Skin epidermis (tissue), 12 donors: ENCODE measurements around the gene CUEDC2.

Source experiments
- H3K27ac ChIP-seq, 21 experiments: fragments of 200-600 bp; sonication (generic) in 11 of 21; one replicate each; pipeline ENCODE4 v1.5.0; 2020; ENCODE audit warnings: mild to moderate bottlenecking in 3 of 21, inconsistent platforms in 2 of 21, moderate library complexity in 2 of 21
- H3K4me3 ChIP-seq, 7 experiments: fragments of 200-600 bp; sonication (generic) in 2 of 7; one replicate each; pipeline ENCODE4 v1.5.0; 2020; ENCODE audit warnings: inconsistent platforms in 2 of 7, mild to moderate bottlenecking in 2 of 7, moderate library complexity in 1 of 7

CUEDC2 gene

DNA sequence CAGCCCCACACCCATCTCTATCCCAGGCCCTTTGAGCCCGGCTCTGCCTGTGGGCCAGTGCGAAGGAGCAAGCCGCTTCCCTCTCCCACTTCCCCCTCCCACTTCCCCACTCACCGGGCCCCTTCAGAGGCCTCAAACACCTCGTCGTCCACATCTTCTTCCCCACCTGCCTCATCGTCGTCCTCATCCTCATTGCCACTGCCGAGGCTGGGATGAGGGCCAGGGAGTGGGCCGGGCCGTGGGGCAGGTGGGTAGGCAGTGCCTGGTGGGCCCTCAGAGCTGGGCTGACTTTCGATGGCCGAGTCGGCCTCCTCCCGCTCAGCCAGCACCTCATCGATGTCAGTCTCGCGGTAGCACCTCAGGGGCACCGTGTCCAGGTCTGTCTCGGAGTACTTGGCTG, 17.6 kb downstream of the CUEDC2 start:
- no peak overlapping the region for H3K27ac ChIP-seq
- no peak overlapping the region for H3K4me3 ChIP-seq

DNA sequence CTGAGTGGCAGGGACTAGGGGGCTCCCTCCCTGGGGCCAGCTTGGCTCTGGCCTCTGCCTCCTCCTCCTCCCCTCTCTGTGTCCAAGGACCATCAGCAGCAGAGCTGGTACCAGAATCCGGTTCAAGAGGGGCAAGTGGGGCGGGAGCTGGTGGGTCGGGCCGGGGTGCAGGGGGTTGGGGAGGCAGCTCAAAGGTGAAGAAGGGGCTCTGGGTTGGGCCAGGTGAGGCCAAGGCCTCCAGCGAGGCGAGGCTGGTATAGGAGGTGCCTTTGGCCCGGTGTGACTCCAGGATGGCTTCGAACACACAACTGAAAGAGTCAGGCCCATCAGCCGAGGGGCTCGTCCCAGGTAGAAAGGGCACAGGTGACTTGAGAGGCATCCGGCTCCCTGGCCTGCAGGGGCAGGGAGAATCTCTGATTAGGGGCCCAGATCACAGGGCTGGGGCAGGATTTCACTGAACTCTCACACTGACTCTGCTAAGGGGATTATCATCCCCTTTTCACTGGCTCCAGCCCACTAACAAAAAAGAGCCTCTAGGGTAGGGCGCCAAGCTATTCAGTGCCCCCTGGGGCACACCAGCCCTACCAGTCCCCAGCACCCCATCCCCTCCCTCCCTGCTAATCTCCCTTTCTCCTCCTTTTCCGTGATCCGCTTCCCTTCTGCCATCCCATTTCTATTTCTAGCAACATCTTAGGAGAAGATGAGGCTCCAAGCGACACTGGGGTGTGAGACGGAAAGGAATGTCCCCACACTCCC, 18.4 kb downstream of the CUEDC2 start:
- Histone ChIP-seq H3K4me3 (no peak overlapping the region), H3K27ac (no peak overlapping the region)

DNA sequence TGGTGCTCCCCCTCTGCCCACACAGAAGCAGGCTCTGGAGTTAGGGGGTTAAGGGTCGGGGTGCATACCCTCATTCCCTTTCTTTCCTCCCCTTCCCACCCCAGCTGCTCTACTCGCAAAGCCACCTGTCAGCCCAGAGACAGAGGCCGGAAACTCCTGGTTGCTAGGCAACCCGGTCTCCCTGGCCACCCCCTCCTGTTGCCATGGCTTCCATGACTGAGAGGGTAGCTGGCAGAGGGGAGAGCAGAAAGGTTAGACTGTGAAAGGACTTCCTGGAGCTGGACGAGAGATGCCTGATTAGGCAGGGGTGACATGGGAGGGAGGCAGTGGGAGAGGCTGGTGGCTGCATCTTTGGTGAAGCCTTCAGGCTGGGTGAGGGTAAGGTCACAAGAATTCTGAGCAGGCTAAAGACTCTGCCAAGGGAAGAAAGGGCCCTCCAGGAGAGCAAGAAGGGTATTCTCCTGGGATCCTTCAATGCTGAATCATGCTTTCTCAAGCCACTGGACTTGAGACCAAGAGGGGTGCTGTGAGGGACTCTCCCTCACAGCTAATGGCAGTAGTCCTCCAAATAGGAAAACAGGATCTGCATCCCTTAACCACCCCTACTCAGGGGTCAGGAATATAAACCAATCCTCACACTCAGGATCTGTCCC, 19.2 kb downstream of the CUEDC2 start:
- Histone ChIP-seq H3K27ac (no peak overlapping the region), H3K4me3 (no peak overlapping the region)

DNA sequence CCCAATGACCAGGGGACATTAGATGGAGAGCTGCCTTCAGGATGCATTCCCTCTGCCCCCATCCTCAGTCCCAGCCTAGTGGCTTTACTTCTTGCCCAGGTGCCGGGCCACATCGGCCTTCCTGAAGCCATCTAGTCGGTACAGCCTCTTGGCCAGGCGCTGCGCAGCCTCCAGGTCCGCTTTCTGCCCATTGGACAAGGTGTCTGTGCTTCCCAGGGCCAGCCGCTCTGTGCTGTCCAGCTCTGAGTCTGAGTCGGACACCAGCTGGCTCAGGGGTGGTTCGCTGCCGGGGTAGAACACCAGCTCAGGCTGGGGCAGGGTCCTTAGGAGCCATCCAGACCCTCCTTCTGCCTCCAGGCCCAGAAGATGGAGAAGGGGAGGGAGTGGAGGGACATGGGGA, 20.1 kb downstream of the CUEDC2 start:
- Histone ChIP-seq H3K27ac (no peak overlapping the region), H3K4me3 (no peak overlapping the region)

DNA sequence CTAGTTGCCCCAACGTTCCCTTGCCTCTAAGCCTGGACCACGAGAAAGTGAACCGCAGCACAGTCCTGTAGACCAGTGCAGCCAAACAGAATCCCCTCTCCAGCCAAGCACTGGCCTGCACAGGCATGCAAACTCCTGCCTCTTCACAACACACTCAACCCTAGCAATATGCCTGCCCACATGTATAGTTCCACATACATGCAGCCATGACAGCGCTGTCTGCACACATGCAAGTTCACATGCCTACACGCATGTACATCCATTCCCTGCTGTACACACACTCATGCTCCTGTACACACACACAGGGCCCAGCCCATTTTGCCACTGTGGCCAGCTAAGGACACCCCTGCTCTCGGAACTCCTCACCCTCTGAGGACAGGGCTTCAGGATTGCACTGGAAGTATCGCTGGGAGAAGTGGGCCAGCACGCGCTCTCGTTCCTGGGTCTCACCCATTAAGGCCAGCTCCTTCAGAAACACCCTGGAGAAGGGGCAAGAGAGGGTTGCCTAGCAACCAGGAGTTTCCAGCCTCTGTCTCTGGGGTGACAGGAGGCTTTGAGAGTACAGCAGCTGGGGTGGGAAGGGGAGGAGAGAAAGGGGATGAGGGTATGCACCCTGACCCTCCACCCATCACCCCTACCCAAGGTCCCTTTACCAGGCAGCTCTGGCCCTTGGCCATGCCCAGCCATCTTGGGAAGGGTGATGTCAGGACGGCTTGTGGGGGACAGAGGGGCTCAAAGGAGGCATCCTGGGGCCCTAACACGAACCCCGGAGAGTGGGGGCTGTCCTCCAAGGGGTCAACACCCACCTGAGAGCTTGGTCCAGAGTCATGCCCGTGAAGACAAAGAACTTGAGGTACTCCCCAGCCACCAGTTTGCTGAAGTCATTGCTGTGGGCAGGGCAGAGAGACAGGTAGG, 20.8 kb downstream of the CUEDC2 start:
- no peak overlapping the region for H3K27ac ChIP-seq
- H3K4me3 ChIP-seq, result no peak overlapping the region

DNA sequence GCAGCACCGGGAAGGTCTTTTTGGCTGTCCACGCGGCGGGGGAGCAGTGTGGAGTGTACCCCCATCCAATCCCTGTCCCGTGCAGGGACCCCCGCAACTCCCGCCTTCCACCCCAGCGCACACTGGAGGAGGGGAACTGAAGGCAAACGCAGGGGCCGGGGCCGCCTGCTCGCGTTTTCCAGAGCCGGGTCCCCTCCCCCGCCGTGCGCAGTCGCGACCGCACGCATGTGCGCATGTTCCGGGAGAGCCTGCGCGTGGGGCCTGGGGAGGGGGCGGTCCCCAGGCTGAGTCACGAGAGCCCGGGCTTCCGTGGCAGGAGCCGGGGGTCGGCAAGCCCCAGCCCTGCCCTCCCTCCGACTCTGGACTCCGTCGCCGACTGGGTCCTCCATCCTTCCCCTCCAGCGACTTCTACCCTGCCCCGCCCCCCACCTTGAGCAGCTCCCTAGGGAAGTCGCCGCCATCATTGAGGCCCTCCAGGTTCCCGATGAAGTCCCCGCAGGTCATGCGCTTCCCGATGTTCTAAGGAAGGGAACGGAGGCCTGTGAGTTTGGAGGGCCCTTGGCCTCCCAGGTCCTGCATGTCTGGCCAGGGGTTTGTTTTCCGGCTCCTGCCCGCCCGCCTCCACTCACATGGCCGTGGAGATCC, 21.8 kb downstream of the CUEDC2 start:
- peak overlapping the region; percentile 2 to 40 (median 21) for H3K4me3 ChIP-seq
- H3K27ac ChIP-seq, result peak overlapping the region in 1 of 21 experiments; percentile 55

DNA sequence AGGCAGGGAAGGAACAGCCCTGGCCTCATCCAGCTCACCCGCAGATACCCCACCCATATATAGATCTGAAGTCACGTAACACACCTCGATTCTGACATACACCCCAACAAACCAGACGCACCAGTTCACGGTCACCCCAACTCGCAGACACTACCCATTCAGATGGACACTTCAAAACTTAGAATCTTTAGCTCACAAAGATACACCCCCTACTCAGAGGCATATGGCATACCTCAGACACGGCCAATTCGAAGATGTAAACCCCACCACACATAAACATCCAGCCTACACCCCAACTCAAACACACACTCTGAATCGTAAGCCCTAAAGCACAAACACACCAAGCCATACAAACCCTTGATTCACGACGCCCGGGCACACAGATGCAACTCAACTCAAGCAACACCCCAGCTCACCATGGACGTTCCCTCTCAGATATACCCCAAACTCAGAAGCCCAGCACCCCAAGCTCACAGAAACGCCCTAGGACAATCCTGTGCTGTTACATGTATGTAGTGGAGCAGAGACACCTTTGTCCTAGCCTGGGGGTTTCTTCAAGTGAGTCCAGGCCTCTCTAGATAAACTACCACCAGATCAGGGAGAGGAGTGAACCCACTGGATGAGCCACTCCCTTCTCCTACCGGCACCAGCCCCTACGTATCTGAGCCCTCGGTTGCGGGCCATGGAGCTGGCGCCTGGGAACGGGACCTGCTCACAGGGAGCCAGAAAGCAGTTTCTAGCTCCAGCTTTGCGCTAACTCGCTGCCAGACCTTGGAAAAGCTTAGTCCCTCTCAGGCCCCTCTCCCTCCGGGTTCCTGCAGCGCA, 22.6 kb downstream of the CUEDC2 start:
- H3K27ac ChIP-seq, result peak overlapping the region in 1 of 21 experiments; percentile 55
- peak overlapping the region; percentile 19 to 45 (median 30) for H3K4me3 ChIP-seq

DNA sequence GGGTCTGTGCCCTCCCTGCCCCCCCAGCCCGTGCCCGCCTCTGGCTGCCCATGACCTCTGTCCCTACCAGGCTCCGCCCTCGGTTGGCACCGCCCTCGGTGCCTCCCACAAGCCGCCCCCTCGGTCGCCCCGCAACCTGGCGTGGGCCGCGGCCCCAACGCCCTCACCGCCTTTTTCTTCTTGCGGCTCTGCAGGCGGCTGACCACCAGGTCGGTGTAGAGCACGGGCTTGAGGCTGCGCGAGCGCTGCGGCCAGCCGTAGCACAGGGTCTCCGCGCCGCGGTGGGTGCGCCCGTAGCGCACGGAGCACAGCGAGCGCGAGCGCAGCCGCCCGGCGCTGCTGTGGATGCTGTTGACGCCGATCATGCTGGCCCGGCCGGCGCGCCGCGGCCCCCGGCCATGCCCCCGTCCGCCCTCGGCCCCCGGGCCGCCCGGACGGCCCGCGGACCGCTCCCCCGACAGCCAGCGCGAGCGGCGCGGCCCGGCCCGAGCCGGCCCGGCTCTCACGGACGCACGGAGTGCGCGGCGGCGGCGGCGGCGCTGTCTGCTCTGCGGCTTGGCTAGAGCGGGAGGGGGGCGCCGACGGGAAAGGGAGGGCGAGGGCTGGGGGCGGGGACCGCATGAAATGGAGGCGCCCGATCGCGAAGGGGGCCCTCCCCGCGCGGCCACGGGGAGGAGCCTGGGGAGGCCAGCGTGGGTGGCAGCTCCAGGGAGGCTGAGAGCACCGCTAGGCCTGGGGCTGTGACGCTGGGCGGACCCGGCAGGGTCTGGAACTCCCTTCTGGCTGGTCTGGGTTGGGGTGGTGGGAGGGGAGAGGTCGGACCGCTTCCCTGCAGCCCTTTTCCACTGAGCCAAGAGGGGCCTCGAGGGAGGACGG, 23.4 kb downstream of the CUEDC2 start:
- H3K27ac ChIP-seq, result peak overlapping the region in 1 of 21 experiments; percentile 37

DNA sequence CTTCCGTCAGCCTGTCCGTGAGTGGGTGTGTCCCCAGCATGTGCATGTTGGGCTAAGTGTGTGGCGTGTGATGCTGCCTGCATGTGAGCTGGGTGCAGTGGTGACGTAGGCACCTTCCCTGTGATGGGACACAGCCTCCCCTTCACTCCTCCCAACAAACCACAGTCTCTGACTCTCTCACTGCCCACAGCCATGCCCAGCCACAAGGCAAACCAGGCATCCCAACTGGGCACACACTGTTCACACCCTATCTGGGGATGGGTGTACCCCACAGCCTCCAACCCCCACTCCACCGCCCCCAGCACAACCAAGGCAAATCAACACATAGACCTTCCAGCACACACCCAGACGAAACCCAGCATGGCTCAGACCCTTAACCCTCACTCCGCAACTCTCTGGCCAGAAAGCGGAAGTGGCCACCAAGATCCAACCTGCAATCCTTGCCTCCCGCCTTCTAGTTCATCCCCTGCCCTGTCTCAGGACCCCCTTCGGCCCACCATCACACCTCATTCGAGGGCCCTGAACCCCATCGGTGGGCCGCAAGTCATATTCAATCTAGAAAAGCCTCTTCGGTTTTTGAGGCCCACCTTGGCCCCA, 24.1 kb downstream of the CUEDC2 start:
- Histone ChIP-seq H3K4me3 (peak overlapping the region; percentile 26 to 45 (median 30)), H3K27ac (no peak overlapping the region)

More for the DNA sequence above, 23.4 kb downstream of the CUEDC2 start:
- H3K4me3 ChIP-seq, result peak overlapping the region; percentile 26 to 45 (median 30)

DNA sequence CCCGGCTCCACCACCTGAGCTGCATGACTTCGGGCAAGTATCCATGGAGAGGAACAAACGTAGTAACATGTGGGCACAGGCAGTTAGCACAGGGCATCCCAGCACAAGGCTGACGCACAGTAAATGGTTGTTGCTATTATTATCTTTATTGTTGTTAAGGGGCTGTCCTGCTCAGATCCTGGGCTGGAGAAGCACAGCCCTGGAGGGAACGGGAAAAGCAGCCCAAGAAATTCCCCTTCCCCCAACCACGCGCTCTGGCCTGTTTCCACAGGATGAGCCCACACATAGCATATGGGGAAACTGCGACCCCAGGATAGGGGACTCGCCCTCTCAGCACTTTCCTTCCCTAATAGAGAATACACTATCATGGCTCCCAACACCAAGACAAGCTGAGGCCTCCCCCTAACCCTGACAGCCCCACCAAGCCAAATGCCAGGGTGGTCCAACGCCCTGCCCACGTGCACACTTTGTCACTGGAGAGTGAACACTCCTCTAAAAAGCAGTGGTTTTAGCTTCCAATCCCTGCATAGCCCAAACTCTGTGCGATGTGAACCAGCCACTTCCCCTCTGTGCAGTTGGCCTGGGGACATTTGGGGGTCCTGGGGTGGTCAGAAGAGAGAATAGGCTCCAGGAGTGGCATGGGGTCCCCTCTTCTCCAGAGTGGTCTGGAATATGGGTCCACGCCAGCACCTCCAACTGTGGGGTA, 24.8 kb downstream of the CUEDC2 start:
- H3K27ac ChIP-seq, result no peak overlapping the region
- no peak overlapping the region for H3K4me3 ChIP-seq

DNA sequence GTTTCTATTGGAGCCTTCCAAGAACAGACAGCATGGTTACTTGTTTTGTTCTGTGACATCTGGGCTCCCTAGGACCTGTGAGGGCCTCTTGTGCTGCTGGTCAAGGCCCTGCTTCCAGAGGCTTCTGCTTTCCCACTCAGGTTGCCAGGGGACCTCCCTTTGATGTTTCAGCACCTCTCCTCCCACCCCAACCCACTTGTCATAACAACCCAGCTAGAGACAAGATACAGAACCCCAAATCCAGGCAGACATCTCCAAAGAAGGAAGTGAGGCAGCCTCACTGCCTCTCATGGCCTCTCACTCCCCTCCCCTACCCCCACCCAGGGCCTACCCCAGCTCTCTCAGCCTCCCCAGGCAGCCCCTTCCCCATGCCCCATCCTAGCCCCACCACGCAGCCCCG, 25.6 kb downstream of the CUEDC2 start:
- Histone ChIP-seq H3K4me3 (no peak overlapping the region), H3K27ac (no peak overlapping the region)

DNA sequence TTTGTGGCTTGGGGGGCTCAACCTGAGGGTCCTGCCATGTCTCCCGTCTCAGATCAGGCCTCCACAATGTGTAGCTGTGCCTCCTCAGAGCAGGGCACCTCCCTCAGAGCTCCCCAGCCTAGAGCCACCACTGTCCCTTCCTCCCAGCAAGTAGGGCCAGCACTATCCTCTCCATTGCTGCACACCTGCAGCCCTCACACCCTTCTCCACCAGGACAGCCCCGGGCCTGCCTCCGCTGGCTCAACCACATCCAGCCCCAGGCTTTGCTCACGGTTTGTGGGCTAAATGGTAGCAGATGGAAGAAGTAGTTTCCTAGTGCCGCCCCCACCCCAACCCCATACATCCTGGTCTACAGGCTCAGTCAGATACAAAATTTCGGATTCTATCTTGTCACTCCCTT, 26.7 kb downstream of the CUEDC2 start:
- Histone ChIP-seq H3K27ac (no peak overlapping the region), H3K4me3 (no peak overlapping the region)

DNA sequence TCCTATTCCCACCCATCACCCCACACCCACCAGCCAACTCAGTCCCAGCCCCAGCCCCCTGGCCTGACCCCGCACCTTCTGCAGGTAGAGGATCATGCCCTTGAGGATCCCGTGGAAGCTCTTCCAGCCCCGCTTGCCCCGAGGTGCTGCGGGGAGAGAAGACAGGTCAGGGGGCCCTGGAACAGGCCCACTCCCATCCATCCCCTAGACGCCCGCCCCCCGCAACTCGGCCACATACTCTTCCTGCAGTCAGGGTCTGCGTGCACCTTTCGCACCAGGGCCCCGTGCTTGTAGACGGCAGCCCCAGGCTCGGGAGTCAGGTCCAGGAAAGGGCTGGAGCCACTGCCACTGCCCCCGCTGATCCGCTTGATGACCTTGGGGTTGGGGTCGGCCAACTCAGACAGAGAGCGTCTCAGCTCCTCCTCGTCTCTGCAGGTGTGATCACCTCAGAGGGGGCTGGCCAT, 27.2 kb downstream of the CUEDC2 start:
- Histone ChIP-seq H3K4me3 (no peak overlapping the region), H3K27ac (no peak overlapping the region)

DNA sequence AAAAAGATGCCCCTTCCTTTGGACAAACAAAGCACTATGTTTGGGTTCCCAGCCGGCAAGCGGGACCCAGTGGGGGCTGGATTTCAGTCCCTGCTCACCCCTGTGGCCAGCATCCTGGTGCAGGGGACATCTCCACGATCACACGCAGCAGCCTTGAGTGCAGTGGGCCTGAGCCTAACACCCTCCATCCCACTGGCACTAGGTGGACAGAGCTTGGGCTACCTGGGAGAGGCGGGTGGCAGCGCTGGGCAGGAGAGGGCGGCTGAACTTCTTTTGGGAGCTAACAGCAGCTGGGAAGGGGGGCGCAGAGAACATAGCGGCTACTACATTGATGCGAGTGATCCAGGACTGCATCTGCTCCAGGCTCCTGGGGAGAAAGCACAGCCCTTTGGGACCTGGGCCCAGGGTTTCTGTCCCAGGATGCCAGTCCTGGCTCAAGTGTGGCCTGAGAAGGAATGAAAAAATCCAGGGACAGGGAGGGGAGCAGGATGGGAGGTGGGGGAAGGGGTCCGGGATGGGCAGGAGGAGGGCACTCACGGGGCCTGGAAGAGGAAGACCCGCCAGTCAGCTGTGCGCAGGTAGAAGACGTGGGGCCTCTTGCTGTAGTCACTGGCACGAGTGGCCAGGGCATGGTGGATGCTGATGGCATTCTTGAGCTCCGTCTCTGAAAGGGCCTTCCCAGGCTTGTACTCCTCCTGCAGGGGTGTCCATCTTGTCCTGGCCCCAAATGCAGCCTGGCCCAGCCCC, 27.8 kb downstream of the CUEDC2 start:
- Histone ChIP-seq H3K27ac (no peak overlapping the region), H3K4me3 (no peak overlapping the region)

DNA sequence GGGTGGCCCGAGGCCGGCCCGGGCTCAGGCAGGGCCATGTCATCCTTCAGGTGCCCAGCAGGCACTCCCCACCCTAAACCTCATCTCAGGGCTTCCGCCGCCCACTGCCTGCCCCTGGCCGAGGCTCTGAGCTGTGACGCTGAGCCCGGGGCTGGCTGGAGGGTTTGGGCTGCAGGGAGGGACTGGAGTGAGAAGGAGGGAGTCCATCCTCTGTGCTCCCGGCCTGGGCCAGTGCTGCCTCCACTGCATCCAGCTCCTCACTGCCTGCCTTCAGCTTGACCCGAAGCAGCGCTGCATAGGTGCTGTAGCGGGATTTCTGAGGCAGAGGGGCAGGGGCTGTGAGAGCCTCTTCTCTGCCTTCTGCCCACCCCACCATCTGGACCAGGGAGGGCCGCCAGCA, 29.3 kb downstream of the CUEDC2 start:
- Histone ChIP-seq H3K4me3 (no peak overlapping the region), H3K27ac (no peak overlapping the region)

DNA sequence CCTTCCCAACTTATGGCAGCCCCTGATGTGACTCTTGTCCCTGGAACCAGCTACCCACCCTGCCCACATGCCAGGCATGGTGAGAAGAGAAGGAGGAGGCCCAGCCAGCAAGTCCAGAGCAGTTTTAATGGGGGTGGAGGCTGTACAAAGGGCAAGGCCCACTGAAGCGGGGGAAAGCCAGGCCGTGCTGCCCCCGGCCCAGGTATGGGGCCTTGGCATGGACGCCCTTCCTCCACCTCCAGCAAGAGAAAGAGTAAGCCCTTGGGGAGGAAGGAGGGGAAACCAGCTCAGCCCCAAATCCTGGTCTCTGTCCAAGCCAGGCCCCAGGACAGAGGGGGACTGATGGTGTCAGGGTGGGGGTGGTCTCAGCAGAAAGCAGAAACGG, 29.9 kb downstream of the CUEDC2 start:
- Histone ChIP-seq H3K27ac (peak overlapping the region in 1 of 21 experiments; percentile 18), H3K4me3 (no peak overlapping the region)
